T follicular helper cell (primary cell): ENCODE measurements around the gene PCSK2.

Source experiments
- DNase-seq: peaks from one replicate; pipeline ENCODE4 v3.0.0-alpha.2; 2020; ENCODE audit warnings: low read depth

PCSK2 gene

DNA sequence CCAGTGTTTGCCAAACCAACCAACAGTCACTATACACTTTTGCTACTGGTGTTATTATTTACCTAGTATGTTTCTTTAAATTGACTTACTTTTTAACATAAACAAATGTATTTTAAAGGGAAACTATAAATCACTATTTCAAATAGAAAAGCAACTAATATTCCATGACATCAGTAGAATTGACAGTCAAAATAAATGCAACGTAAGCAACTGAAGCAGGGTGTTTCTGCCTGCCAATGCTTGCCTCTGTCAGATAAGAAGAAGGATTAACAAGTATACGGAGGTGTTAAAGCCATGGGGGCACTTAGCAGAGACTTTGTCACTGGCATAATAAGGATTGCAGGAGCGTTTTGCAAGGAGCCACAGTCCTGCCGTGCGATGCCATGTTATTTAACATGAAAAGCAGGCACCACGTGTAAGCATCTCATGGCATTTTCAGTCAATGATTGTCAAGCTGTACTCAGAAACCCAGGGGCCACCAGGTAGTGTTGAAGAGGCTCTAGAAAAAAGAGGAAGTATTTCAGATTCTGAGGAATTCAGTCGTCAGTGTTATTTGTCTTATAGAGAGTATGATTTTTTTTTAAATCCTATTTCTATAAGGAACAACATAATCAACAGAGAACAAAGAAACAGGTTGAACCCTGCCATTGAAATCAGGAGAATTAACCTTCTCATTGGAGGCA, 172.6 kb downstream of the PCSK2 start:
- DNase-seq = no peak

DNA sequence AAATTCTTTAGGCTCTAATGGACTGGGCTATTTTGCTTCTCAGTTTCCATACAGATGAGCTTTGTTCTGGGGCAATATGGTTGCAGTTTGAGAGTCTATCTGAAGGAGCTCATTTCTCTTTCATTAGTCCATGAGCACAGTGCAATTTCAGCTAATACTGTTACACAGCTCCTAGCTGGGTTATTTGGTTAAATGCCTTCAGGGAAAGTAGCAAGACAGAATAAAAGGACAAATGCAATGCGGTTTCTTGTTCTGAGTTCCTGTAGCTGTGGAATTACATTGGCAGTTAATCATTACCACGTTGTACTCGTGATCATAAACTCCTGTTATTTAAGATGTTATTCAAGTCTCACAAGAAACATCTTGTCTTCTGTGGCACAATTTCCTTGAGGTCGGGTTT, 176.6 kb downstream of the PCSK2 start:
- no peak for DNase-seq

DNA sequence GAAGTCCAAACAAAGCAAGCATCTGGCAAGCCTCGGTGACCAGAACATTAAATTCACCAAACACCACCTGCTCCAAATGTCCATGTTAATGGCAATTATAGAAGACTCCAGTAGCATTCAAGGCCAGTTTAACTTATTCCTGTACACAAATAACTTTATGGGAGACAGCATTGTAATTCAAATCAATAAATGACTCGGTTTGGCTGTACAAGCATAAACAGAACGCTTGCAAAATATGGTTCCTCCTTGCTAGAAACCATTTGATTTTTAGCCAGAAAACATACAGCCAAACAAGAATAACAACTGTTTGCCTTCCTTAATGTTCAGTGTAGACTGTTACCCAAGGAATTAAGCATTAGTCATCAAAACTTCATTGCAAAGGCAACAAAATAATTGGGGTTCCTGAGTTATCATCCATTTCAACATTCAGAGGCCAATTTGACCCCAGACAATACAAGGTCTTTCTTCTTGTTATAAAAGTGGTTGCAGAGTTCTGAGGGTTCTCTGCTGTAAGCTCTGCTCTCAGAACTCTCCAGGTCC, 179.3 kb downstream of the PCSK2 start:
- no peak for DNase-seq

DNA sequence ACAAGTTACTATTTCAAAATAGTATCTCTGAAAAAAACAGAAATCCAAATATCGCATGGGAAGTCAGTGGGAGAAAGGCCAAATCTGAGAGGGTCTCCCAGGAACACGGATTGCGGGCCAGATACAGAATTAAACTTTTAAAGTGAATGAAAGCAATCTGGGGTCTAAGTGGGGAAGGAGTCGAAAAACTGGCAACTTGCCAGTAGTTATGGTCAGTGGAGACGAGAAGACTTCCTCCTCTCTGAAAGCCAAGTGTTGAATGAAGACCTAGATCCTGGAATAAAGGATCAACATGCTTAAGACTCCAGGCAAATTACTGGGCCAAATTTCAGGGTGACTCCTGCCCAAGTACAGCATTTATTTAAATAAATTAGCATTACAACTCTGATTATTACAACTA, 180.7 kb downstream of the PCSK2 start:
- DNase-seq = no peak

DNA sequence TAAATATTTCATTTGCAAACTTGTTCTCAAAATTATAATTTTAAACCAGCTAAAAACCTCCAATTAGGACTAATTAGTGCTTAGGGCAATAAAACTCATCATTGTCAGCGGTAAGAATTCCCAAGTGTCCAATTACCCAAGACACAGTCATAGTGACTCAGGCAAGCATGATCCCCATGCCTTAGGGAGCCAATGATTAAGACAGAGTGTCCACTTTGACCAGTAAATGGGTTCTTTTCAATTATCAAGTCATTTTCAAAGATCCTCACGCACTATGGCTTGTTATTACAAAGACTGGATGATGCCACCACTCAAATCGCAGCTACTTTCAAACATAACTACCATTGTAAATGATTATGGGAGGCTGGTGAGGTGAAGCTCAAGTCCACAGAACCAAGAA, 190.4 kb downstream of the PCSK2 start:
- DNase-seq = no peak

DNA sequence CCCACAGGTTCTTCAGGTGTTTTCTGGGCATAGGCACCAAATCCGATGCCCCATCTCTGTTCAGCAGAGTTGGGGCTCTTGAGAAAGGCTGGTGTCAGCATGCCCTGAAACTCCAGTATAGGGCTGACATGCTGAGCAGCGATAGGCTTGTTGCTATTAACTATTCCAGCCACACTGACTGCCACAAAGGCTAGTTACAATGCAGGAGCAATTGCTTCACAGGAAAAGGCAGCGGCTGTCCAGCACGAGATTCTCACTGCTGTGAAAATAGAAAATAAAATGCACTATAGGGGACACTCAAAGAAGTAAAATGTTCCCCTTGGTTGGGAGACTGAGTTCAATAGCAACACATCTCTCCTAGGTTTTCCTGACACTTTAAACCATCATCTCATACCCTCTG, 191.9 kb downstream of the PCSK2 start:
- no peak for DNase-seq

DNA sequence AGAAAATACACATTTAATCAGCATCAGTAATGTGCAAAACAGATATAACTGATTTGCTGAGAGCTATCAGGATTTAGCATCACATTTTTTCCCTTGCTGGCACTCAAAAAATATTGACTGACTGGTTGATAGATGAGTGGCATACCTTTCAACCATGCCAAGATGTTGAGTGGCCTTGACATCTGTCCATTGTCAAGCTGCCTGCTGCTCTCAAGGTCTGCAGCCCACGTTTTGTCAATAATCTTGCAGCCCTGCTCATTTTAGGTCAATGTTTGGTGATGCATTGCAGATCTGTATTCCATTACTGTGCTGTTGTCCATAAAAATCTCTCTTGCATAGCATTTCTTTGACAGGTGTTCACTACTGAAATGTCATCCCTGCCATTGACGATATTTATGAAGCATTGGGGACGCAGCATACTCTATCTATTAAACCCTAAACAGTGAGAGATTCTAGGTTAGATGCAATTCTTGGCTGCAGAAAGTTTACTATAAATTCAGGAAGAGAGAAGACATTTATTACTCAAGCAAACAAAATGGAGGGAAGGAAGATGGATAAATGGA, 192.7 kb downstream of the PCSK2 start:
- no peak for DNase-seq

DNA sequence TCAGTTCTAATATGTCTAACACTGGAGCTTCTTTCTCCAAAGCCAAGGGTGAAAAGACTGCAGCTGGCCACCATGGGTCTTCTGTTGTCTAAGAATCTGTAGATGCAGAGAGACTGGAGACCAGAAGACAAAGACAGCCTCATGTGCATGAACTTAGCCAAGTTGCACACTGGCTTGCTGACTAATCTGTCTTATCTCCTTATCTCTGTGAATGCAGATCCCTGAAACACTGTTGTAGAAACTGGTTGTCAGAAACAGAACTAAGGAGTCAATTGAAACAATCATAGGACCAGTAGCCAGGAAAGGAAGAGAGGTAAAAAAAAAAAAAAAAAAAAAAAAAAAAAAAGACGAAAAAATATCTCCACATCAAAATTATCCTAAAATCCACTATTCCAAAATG, 194.7 kb downstream of the PCSK2 start:
- DNase-seq = no peak

DNA sequence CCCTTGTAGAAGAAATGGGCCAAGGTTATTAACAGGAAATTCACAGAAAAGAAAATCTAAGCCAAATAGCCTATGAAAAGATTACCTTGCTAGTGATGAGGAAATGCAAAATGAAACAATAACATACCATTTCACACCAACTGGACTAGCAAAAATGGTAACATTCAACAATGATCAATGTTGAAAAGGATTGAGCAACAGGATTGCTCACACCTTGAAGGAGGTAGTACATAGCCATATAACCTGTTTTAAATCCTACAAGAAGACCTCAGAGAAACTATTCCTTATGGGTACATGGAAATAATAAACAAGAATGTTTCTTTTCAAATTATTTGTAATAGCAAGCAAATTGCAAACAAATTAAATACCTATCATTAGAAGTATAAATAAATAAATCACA, 196.9 kb downstream of the PCSK2 start:
- DNase-seq = no peak

DNA sequence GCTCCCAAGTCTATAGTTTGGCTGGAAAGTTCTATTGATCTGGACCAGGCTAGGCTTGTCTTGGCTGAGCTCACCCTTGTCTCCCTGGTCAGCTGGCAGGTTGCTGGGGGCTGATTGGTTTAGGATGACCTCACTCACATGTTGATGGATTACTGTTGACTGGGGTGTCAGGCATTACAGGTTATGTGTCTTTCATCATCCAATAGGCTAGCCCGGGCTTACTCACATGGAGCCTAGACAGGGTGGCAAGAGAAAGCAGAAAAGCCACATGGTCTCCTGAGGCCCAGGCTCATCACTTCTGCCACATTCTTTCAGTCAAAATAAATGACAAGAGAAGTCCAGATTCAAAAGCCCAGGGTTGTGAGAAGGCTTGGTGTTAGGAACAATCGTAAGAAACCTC, 200.8 kb downstream of the PCSK2 start:
- no peak for DNase-seq

DNA sequence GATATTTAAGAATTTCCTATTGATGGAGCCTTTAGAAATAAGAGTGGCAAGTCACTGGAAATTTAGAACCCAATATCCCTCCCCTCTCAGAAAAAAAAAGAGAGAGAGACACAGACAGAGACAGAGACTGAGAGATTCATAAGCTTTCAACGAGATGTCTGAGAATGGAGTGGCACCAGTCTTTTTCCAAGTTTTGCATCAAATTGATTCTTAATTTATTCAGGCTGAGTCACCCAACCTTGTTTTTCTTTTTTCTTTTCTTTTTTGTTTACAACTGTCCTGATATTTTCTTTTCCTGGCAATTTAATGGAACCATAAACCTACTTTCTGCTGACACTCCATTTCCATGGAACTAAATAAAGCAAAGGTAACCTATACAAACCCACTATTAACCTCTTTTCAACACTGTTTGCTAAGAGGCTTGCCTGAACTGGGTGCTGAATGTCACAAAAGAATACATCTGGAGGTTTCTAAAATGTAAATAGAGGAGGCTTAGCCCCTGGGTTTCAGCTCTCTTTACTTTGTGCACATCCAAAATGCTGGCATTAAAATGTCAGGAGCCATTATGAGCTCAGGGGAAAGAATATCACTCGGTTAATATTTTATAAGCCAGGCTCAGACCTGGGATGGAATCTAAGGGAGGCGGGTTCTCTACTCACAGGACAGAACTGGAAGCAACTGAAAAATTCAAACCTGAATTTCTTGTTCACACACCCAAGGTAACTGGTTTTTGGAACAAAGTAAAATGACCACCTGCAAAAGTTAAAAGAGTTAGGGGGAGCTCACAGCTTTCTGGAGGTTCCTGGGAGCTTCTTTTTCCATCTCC, 203.5 kb downstream of the PCSK2 start:
- no peak for DNase-seq

DNA sequence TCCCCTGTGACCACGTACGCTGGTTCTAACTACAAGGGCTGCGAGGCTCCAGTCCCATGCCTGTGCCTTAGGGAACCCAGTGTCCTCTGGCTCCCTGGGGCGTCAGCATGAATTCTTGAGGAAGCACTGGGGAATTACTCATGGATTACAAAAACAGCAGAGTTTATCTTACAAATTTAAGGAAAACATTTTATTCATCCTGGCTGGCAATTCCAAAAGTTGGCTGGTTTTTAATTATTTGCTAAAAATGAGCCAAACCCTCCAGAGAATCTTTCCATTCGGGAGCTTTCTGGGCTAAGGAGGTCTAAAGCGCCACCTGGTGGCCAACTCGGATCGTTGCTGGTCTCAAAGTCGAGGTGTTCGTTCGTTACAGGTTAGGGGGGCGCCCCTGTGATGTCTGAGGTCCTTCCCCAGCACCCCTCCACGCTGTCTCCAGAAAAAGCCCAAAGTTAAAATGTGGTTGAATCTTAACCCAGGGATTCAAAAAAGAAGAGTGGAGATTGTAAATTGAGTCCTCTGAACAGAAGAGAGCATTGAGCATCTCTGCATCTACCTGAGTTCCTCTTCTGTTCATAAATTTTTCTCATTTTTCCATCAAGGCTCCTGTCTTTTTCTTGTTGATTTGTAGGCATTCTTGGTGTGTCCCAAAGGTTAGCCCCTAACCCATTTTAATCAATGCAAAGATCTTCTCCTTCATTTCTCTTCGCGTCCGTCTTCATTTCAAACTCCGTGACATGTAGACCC, 205.0 kb downstream of the PCSK2 start:
- DNase-seq = peak; percentile 16

DNA sequence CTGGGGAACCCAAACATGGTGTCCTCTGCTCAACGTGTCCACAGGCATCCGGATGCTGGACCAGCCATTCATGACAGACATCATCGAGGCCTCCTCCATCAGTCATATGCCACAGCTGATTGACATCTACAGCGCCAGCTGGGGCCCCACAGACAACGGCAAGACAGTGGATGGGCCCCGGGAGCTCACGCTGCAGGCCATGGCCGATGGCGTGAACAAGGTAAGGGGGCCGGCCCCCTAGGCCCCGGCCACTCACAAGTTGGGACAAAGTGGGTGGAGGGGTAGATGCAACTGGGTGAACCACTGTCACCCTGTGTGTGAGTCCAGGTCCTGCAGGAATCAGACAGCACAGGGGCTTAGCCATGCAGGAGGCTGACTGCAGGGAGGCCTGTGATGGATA, 209.8 kb downstream of the PCSK2 start:
- no peak for DNase-seq

DNA sequence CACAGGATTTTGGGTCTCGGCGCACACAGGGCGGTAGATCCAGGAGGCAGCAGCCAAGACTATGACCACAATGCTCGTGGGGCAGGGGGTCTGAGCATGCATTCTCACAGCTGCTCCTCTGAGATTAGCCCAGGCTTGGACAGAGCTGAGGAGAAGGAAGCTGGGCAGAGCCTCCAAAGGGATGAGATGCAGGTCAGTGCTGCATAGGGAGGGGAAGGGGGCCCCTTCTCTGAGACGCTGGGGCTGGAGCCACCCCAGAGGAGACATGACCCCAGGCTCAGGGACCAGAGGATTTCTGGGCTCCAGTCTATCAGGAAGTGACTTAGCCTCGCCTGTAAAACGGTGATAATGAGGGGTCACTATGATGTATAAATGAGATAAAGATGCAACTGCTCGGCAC, 210.4 kb downstream of the PCSK2 start:
- DNase-seq = no peak

DNA sequence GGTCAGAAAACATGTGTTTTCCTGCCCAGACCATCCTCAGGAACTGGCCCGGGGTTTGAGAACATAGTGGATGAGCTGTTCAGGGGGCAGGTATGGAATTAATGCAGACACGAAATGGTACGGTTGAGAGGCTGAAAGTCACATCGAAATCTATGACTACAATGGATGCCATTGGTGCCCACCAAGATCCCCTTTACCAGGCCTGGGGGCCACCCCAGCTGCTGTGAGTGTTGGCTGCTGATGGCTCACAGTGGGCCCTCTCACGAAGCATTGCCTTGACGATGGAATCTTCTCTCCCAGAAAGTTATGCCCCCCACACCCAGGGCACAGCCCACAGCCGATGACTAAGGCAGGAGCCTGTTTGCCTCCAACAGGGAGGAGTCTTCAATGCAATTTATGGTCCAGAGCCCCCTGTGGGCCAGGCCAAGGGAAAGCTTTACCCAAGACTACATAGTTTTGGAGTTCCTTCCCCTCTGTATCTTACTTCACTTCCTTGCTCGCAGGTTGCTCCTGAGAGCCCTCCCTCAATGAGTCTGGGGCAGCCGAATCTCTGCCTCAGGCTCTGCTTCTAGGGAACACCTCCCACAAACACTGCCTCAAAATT, 211.7 kb downstream of the PCSK2 start:
- DNase-seq = no peak

DNA sequence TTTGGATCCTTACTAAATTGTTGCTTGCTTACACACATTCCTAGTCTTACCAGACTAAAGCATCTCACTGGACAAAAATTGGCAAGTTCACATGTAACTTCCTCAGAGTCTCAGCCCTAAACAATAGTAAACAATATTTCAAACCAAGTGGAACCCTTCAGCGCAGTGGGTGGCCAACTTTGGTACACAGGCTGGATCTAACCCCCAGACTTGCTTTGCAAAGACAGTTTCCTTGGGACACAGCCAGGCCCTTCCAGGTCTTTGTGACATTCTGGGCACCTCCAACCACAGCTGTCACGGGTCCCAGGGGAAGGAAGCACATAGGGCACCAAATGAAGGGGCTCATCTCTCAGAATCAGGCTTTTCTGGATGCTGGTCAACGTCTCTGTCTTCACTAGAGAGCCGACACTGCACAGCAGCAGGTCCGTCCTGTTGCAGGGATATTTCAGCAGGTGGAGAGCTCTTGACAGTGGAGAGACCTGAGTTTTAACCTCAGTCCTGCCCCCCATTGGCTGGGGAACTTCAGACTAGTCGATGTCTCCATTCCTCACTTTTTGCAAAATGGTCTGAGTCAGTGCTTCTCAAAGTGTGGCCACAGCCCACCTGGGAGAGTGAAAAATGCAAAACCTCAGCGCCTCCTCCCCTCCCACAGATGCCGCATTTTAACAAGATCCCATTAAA, 212.9 kb downstream of the PCSK2 start:
- no peak for DNase-seq

DNA sequence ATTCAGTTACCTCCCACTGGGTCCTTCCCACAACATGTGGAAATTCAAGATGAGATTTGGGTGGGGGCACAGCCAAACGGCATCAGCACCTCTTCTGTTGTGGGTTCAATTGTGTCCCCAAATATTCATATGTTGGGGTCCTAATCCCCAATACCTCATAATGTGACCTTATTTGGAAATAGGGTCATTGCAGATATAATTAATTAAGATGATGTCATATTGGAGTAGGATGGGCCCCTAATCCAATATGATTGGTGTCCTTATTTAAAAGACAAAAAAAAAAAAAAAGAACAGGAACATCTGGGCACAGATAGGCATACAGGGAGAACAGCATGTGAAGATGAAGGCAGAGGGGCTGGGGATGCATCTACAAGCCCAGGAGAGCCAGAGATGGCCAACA, 214.9 kb downstream of the PCSK2 start:
- DNase-seq = no peak

DNA sequence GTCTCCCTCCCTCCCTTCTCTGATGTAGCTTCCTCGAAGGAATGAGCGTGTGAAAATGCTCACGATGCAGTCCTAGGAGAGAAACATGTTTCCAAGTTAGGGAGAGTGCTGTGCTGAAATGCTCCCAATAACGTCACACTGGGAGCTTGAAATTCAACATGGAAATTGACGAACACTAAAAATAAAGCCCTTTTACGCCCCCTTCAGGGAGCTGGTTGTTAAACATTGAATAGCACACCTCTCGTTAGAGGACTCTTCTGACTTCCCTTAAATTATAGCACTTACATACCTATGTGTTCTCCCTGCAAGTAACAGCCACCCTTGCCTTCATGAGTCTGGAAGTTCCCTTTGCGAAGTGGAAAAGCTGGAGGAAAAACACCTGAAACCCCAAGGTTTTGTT, 215.7 kb downstream of the PCSK2 start:
- DNase-seq = no peak

DNA sequence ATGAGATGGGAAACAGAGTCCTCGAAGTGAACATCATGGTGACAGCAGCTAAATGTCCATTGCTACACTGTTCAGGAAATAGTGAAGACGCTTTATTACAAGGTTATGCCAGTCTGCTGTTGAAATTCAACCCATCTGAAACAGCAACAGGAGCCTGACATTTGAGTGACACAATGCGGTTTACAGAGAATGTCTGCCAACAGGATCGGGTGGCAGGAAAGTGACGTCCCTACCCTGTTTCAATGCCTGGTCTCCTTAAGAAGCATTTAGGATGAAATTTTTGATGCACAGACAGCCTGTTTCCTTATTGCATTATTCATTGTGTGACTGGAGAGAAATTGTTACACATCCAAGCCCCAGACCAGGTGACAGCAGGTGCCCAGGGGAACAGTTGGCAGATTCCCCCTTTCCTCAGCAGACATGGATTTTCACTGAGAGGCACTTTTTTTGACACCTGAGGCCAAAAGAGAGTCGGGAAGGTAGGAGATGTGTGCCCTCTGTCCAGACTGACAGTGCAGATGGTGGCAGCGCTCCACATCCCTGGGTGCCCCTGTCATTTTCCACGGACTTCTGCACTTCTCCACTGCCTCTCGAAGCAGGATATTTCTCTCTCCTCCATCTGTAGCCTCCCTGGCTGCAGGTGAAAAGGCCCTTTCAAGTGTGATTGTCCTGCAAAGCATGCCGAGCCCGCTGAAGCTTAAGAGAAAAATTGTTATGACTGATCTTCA, 216.5 kb downstream of the PCSK2 start:
- DNase-seq = no peak

DNA sequence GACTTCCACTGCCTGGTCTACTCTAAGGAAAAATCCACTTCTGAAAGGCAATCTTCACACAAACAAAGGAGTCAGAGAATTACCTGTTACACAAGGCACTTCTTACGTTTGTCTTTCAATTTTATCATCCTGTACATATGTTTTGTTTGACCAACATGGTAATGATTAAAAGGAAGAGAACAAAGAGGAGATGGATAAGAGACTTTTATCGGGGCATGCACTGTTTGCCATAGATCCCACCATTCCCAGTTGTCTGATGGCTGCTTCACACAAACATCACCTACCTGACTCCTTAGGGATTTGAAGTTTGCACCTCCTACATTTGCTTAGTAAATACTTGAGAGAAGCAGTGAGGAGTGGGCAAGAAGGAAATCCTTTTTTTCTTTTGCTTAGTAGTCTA, 217.3 kb downstream of the PCSK2 start:
- DNase-seq = no peak

DNA sequence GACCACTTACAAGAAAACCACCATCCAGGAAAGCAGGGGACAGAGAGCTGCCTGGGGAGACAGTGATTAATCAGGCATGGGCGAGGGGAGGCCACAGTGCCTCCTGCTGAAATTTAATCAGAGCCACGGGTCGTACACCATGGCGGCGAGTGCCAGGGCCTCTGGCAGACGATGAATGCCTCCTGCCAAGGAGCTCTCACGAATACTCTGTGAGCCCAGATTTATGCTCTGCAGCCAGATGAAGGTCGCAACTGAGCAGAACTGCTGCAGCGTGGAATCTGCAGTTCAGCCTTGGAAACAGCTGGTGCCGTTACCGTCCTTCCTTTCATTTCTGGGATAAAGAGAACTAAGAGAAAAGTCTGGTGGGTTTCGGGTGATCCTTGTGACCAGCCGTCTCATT, 218.7 kb downstream of the PCSK2 start:
- DNase-seq = no peak
